ENCODE data around the gene UBB.

The UBB gene

DNA sequence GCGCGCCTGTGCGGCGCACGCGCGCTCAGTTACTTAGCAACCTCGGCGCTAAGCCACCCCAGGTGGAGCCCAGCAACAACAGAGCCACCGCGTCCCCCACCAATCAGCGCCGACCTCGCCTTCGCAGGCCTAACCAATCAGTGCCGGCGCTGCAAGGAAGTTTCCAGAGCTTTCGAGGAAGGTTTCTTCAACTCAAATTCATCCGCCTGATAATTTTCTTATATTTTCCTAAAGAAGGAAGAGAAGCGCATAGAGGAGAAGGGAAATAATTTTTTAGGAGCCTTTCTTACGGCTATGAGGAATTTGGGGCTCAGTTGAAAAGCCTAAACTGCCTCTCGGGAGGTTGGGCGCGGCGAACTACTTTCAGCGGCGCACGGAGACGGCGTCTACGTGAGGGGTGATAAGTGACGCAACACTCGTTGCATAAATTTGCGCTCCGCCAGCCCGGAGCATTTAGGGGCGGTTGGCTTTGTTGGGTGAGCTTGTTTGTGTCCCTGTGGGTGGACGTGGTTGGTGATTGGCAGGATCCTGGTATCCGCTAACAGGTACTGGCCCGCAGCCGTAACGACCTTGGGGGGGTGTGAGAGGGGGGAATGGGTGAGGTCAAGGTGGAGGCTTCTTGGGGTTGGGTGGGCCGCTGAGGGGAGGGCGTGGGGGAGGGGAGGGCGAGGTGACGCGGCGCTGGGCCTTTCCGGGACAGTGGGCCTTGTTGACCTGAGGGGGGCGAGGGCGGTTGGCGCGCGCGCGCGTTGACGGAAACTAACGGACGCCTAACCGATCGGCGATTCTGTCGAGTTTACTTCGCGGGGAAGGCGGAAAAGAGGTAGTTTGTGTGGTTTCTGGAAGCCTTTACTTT is at the start of gene UBB:
TSS of gene UBB (plus strand) at position 452 of the 856 bp plus-strand sequence. CDS start 817 bp downstream, outside the sequence.
- DNase-seq = peak; percentile 93

DNA sequence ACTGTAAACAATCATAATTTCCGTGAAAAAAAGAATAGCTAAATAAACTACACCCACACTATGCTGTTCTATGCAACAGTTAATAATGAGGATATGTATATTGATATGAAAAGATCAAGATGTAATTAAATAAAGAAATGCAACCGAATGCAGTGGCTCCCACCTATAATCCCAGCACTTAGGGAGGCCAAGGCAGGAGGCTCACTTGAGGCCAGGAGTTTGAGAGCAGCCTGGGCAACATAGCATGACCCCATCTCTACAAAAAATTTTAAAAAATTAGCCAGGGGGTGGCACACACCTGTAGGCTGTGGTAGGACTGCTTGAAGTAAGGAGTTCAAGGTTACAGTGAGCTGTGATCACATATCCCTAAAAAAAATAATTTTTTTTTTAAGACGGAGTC is 42.5 kb upstream of the UBB start:
- no peak for DNase-seq

DNA sequence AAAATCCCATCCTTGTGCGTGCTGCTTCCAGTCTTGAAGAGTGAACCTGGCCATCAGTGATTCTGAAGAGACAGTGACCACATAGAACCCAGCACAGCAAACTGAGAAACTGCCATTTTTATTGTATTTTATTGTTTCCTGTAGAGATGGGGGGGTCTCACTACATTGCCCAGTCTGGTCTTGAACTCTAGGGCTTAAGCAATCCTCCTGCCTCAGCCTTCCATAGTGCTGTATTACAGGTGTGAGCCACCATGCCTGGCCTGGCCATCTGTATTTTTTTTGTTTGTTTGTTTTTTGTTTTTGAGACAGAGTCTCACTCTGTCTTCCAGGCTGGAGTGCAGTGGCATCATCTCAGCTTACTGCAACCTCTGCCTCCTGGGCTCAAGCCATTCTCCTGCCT is 41.5 kb upstream of the UBB start:
- no peak for DNase-seq

DNA sequence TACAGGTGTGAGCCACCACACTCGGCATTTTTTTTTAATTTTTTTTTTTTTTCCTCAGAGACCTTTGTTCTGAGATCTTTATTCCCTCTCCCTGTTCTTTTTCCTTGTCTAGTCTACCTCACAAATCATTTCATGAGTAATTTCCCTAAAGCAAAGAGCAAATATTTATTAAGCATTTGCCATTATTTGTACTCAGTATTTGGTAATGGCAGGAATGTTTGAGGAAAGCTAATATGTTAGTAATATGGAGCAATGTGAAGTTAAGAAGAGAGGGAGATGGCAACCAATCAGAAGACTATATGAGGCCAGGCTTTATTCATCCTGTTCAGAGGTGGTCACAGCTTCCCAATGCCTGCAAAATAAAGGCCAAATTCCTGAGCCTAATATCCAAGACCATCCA is 40.9 kb upstream of the UBB start:
- no peak for DNase-seq

DNA sequence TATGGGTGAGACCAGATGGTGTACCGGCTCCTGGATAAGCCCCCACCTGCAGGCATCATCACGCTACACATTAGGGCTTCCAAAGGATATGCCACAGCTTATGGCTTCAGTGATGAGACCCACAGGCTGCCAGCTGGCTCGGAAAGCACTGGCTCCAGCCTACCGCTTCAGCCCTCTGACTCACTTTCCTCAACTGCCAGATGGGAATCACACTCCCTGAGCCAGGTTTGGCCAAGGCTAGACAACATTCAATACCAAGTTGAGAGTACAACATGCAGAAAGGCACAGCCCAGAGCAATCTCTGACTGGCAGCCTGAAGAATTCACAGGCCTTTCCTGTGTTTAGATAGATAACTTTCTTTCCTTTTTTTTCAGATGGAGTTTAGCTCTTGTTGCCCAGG is 37.9 kb upstream of the UBB start:
- no peak for DNase-seq

DNA sequence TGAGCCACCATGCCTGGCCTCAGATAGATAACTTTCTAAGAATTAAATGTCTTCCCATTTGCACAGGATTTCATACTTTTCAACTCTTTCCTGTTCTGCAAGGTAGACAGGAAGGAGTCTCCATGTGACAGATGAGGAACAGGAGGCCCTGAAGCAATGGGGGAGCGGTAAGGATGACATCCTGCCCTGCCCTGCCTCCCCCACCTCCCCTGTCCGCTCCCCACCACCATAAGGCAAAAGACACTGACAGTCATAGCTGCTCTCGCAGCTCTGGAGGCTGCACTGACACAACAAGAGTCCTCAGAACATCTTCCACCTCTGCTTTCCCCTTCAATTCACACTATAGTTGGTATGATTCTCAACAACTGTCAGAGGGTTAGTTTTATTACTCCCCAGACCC is 37.3 kb upstream of the UBB start:
- no peak for DNase-seq

DNA sequence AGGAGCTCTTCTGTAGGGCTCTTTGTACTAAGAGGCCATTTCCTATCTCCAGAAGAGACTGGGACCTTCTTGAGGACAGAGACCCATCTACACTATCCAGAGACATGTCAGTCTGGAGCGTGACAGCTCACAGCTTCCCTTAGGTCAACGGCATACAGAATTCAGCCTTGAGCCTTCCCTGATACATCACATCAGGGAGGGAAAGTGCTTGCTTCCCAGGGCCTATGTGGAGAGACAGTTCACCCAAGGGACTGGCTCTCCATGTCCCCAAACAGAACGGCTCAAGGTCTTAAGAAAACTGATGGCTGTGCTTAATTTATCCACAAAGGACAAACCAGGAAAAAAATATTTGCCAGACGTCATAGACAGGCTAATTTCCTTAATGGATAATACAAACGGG is 35.3 kb upstream of the UBB start:
- no peak for DNase-seq

DNA sequence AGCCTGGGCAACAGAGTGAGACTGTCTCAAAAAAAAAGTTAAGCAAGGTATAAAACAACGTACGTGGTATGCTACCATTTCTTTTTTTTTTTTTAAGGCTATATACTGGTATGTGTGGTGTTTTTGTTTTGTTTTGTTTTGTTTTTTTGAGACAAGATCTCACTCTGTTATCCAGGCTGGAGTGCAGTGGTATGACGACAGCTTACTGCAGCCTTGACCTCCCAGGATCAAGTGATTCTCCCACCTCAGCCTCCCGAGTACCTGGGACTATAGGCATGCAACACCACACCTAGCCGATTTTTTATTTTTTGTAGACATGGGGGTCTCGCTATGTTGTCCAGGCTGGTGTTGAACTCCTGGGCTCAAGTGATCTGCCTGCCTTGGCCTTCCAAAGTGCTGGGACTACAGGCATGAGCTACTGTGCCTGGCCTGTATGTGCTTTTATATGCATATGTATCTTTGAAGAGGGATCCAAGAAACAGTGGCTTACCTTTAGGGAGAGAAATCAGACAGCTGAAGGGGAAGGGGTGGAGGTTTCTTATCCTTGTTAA is 34.1 kb upstream of the UBB start:
- no peak for DNase-seq

DNA sequence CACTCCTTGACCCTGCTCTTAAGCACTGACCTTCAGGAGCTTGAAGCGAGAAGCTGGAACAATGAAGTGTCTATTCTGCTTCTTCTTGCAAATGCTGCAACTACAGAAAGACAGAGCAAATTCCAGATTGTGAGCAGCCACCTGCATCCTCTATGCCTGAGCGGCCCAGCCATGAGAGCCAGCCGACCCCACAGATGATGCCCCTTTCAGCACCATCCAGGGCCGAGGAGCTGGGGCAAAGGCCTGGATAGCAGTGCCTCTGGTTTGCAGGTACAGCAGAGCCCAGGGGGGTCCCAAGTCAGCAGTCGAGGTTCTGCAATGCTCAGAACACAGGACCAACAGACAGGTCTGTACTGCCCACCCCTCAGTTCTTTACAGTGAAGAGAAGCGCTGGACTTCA is 32.3 kb upstream of the UBB start:
- no peak for DNase-seq

DNA sequence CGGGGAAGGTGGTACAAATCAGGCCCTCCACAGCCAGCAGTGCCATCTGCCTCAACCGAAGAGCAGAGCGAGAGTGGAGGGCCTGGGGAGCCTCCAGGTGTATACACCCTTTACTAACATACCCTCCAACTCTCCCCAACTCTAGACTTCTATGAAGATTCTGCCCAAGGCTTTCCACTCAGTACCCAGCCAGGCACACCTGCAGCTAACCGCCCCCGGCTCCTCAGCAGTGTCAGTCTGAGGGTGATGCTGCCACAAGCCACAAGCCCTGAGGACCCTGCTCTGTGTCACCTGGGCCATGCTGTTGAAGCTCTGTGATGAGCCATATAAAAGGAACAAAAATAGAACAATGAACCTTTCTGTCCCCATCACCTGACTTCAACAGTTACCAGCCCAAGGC is 31.5 kb upstream of the UBB start:
- no peak for DNase-seq

DNA sequence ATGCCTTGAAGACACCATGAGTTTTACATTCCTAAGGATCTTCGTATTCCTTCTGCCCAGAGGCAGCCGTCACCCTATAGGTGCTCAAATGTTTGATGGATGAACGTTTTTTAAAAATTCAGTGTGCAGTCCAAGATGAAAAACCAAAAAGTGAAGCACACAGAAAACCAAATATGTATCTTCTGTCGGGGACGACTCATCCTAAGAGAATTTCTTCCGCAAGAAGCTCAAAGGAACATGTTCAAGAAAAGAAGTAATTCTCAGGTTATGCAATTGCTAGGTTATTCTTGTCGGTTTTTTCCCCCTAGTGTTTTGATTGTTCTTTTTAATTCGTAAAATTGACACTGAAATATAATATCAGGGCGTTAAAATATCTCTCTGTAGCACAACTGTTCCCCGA is 29.1 kb upstream of the UBB start:
- DNase-seq = no peak

DNA sequence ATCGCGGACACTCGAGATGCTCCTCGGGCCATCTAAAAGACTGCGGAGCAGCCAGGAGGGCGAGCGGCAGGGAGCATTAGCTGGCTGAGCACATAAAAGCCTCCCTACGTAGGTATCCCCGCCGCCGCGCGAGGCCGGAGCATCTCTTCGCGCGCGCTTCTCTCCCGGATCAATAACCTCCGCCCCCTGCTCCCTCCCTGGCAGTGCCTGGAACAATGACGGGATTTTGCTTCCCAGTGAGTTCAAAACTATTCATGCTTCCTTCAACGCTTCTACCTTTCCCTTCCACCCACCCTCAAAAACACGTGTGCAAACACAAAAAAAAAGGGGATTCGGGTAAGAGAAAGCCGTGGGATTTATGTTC is 28.6 kb upstream of the UBB start:
- DNase-seq = no peak

DNA sequence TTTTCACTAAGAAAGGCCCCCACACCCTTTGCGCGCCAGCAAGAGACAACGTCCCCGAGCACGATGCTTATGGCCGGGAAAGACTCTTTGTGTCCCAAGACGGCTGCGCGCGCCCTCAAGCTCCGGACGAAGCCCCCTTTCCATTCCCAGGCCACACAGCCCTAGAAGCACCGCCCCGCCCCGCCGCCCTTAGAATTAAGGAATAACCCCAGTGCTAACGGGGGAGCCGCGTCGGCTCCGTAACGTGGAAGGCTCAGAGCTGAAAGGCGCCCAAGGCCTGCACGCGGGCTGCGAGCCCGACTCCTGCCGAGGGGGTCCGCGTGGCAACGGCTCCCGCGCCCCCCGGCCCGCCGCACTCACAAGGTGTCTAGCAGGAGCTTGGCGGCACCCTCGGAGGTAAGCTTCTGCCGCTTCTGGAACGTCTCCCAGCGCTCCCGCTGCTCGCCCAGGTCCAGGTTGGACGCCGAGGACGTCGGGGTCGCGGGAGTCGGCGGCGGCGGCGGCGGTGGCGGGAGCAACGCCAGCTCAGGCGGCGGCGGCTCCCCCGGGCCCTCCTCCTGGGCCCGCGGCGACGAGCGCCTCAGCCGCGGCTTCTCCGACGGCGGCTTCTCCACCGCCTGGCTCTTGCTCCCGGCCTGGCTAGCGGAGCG is 28.1 kb upstream of the UBB start:
- DNase-seq = no peak

DNA sequence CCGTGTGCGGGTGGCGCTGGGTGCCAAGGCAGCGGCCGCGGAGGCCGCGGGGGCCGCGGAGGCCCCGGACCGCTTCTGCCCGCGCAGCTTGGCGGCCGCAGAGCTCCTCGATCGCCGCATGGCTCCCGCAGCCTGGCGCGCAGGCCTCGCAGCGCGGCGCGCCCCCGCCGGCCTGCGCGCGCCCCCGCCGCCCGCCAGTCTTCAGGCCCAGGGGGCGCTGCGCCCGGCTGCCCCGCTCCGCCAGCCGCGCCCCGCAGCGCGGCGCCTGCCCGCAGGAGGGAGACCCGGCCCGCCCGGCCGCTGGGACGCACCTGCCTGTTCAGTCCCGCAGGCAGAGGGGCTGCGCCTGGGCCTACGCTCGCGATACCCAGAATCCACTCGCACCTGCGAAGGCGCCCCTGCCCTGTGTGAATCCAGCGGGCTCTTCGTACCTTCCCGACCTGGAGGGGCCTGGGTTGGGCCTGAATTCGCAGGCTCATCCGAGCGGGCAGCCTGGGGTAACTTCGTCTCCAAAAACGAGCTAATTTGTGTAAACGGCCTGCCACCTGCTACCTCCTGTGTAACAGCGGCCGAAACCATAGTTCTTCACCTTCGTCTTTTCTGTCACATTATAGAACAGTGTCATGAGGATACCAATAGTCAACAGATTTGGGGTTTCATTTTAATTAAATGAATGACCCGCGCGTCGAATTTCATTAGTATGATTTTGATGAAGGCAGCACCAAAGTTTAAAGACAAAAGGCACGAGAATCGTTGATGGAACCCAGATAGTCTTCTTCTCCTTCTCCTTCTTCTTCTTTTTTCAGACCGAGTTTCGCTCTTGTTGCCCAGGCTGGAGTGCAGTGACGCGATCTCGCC is 27.3 kb upstream of the UBB start, which contains the start of gene CENPV:
TSS of gene CENPV (minus strand) at position 153 of the 858 bp plus-strand sequence. CDS start at position 120, 33 bp downstream.
- DNase-seq = peak; percentile 55

DNA sequence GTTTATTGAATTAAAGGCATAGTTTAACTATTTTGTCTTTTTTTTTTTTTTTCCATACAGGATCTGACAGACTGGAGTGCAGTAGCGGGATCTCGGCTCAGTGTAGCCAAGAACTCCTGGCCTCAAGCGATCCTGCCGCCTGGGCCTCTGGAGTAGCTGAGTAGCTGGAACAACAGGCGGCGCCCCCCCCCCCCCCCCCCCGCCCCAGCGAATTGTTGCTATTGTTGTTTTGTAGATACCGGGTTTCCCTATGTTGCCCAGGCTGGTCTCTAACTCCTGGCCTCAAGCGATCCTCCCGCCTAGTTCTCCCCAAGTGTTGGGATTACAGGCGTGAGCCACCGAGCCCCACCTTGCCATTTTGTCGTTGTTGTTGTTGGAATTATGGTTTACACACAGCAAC is 26.3 kb upstream of the UBB start:
- no peak for DNase-seq

DNA sequence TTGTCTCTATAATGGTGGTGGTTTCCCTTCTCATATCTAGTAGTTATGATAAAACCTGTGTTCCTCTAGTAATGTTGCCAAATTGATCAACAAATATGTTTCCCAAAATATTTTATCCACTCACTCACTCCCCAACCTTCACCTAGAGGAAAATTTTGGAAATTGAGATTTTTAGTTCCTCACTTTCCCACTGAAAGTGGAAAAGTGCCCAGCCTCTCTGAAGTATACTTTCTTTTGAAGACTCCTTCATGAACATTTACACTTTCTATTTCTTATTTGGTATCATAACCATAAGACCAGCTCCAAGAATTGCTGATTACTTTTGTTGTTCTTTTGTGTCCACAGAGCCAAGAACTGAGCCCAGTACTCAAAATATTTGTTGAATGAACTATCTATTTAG is 22.5 kb upstream of the UBB start:
- no peak for DNase-seq

DNA sequence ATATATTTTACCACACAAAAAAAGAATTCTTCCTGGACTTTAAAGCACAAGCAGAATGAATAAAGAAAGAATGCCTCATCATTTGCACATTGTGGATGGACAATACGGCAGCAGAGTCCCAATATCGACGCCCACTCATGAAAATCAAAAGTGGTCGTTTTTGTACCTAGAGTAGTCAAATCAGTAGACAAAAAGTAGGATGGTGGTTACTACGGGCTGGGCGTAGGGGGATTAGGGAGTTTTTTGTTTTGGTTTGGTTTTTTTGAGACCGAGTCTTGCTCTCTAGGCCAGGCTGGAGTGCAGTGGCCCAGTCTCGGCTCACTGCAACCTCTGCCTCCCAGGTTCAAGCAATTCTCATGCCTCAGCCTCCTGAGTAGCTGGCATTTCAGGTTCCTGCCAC is 19.0 kb upstream of the UBB start:
- DNase-seq = no peak

DNA sequence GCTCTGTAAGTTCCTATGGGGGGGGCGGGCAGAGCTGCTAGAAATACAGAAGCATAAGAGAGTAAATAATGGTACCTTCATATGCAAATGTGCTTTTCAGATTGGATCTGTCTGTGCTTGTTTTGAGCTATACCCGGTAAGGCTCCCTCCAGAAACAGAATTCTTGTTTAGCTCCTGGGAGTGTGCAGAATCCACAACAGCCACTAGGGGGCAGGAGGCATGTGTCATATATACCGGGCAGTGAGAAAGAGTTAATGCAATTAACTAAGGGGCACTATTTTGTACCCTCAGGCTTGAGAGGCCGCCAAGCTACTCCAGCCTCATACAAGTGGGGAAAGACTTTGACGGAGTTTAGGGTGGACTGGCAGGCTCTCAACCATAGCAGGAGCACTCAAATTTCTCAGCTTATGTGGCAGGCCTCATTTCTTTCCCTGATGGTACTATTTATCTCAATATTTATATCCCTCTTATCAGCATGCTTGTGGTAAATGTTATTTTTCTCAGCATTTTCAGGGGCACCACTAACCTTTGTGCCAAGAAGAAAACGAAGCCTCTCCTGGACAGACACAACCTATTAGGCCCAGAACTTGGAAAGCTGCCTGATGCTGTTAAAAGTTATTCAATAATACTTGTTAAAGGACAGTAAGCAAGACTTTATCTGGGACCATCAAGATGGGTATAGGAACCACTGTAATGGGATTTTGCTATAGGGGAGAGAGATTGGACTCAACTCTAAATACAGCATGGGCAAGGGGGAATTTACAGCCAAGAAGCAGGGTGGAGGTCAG is 16.9 kb upstream of the UBB start:
- peak; percentile 70 for DNase-seq

DNA sequence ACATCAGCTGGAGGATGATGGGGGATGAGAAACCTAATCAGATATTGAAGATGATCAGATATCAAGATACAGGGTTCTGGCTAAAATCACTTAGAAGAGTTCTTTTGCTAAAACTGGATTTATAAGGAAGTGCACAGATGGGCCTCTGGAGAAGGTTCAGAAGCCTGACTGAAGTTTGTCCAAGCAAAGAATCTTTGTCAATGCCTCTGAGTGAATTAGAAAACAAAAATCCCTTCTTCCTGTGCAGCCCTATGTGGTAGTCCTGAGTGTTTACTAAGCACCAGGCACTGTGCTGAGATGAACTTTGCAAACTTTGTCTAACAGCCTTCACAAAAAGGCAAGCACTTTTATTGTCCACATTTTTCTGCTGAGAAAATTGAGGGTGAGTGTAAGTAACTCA is 16.3 kb upstream of the UBB start:
- DNase-seq = no peak

DNA sequence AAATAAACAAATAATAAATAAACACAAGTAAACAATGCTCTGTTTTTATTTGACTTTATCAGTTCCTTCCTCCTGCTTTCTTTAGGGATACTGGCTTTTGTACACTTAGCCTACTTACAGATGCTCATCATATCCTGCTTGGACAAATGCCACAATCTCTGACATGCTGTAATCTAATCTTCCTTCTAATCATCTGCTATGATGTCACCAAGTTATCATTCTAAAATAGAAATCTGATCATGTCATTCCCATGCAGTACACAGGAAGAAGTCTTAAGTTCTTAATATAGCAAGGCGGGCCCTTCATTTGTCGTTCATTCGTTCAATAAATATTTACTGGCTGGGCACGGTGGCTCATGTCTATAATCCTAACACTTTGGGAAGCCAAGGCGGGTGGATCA is 9.1 kb upstream of the UBB start:
- no peak for DNase-seq

DNA sequence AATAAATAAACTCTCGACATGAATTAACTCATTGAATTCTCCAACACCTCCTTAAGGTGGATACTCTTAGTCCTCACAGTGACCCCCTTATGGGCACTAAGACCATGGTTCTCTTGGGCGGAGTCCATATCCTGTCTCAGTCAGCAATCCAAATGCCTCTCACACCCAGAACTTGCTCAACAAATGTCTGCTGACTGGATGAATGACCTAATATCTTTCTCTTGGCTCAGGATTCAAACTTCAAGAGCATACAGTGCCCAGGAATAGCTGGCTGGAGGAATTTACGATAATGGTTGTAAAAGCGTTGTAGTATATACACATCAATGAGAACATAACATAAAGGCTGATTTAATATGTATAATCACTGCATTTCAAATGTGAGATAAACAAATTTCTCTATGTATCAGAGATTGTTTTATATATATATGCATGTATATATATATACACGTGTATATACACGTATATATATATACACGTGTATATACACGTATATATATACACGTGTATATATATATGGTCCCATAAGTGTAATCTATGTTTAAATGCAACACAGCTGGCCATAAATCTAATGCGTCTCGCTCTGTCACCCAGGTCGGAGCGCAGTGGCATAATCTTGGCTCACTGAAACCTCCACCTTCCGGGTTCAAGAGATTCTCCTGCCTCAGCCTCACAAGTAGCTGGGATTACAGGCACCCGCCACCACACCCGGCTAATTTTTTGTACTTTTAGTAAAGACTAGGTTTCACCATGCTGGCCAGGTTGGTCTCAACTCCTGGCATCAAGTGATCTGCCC is 6.5 kb upstream of the UBB start:
- DNase-seq = no peak

DNA sequence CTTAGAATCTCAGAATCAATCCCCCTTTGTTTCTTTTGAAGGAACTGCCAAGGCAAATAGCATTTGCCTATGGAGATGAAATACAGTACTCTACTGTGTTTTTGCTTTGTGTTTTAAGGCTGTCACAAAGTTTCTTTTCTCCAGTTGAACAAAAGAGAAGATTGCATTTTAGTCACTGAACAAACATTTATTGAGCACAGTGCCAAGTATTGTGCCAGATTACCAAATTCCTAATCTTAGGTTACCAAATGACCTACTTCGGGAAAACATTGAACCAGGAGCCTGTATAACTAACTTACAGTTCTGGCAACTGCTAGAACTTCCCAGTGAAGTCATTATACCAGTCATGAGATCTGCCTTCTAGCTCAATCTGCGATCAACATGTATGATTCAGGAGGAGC is 3.0 kb upstream of the UBB start:
- DNase-seq = no peak
